GM15510 (cell line): ENCODE data around the gene PAK2.

ENCODE experiments used
- POLR2A ChIP-seq: IDR thresholded peaks from 3 replicates; pipeline ENCODE4 v1.6.1; 2011; ENCODE audit warnings: borderline replicate concordance; ENCODE audit not compliant: insufficient read length; ENCODE audit errors: extremely low read depth

PAK2 gene

DNA sequence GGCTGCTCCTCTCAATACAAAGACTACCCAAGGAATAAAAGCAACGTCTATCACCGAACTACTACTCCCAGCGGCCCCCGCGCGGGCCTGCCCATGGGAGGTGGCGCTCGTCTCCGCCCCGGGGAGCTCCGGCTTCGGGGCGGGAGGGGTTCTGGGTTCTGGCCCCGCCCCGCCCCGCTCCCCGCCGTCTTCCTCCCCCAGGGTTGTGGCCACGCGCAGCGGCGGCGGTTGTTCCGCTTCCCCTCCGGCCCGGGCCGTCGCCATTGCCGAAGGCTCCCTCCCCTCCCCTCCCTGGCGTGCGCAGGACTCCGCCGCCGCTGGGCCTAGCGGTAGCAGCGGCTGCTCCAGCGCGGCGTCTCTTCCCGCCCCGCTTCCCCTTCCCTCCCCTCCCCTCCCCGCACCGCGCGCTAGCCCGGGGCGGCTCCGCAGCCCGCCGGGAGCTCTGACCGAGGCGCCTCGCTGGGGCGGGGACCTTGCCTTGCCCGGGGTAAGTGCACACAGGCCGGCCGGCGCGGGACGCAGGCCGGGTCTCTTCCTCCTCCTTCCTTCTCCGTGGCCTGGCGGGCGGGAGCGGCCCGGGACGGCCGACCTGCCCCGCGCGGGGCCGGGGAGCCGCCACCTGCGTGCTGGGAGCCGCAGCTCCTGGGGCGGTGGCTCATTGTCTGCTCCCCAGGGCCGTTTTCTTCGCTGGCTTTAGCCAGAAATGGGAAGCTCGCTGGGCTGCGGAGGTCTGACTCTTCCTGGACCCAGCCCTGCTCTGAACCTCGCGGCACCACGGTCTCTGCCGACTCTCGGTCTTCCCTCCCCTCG lies at the start of gene PAK2:
TSS of gene PAK2 (plus strand) at position 187 of the 810 bp plus-strand sequence. CDS start 42,790 bp downstream, outside the sequence.
- peak; percentile 77 for TF ChIP-seq POLR2A

DNA sequence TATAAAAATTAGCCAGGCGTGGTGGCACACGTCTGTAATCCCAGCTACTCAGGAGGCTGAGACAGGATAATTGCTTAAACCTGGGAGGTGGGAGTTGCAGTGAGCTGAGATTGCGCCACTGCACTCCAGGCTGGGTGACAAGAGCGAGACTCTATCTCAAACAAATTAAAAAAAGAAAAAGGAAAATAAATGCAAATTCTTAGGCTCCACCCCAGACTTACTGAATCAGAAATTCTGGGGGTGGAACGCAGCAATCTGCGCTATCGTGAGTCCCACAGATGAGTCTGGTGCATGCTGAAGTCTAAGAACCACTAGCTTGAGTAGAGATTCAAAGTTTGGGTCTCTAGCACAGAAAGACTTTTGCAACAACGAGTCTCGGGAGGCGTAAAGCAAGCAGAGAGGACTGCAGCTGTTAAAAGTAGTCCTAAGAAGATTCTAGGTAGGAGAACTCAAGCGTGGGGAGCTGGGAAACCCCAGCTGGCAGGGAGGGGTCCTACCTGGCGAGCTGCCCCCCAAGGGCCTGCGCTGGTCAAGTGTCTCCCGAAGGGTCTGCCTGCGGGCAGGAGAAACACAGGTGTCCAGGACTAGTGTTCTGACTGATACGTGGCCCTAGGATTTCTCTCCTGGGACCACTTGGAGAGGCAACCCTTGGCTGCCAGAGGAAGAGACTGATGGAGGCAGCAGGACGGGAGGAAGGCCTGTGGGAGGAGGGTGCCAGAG lies 49.6 kb upstream of the PAK2 start:
- no peak for TF ChIP-seq POLR2A

DNA sequence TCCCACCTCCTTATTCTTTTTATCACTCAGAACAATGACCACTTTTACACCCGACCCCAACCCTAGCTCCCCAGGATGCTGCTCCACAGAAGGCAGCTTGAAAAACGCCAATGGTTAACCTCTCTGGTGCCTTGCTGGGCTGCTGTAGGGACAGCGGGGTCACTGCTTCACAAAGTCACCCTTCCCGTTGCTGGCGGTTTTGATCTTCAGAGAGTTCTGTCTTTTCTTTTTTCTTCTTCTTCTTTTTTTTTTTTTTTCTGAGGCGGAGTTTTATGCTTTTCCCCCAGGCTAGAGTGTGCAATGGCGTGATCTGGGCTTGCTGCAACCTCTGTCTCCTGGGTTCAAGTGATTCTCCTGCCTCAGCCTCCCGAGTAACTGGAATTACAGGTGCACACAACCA lies 48.3 kb upstream of the PAK2 start:
- TF ChIP-seq POLR2A = no peak

DNA sequence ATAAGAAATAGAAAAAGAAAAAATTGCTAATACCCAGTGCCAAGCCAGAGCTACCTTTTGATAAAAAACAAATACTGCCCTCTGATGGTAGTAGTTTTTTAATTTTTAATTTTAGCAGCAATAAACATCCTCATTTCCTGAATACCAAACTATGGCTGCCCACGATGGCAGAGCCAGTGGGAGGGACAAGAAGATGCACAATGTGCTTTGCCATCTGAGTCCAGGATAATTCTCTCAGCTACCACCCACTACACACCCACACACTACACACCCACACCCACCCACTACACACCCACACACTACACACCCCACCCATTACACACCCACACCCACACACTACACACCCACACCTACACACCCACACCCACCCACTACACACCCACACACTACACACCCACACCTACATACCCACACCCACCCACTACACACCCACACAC lies 45.4 kb upstream of the PAK2 start:
- TF ChIP-seq POLR2A = no peak

DNA sequence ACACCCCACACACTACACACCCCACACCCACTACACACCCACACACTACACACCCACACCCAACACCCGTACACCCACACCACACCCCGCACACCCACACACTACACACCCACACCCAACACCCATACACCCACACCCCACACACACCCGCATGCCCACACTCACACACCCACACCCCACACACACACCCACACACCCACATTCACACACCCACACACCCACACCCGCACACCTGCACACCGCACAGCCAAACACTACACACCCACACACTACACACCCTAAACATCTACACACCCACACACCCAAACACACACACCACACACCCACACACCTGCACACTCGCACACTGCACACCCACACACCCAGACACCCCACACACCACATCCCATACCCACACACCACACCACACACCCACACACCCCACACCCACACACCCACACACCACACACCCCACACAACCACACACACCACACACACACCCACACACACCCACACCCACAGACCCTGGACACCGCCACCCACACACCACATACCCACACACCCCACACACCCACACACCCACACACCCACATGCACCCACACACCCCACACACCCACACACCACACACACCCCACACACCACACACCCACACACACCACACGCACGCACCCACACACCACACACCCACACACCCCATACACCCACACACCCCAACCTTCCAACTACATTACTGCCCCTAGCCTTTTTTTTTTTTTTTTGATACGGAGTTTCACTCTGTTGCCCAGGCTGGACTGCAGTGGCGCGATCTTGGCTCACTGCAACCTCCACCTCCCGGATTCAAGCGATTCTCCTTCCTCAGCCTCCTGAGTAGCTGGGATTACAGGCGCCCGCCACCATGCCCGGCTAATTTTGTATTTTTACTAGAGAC lies 44.5 kb upstream of the PAK2 start:
- no peak for TF ChIP-seq POLR2A

DNA sequence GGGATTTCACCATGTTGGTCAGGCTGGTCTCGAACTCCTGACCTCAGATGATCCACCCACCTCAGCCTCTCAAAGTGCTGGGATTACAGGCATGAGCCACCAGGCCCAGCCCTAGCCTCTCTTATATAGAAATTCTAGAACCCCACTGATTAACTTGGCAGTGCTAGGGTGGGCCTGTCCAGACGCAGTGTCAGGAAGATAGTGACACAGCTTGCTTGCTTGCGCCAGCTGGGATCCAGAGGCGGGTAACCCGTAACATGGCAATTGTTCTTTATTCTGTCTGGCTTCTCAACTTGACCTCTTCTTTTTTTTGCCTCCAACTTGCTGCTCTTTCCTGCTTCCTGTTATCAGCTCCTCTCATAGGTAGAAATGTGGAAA lies 43.8 kb upstream of the PAK2 start:
- TF ChIP-seq POLR2A = no peak

DNA sequence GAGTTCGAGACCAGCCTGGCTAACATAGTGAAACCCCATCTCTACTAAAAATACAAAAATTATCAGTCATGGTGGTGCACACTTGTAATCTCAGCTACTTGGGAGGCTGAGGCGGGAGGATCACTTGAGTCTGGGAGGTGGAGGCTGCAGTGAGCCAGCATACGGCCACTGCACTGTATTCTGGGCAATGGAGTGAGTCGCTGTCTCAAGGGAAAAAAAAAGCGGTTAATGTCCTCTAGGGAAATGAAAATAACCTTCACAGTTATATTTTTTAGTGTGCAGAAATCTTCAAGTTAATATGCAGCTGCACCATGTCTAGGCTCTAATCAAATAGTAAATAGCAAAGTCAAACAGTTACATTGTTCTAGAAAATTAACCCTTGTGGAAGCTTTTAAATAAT lies 42.4 kb upstream of the PAK2 start:
- no peak for TF ChIP-seq POLR2A

DNA sequence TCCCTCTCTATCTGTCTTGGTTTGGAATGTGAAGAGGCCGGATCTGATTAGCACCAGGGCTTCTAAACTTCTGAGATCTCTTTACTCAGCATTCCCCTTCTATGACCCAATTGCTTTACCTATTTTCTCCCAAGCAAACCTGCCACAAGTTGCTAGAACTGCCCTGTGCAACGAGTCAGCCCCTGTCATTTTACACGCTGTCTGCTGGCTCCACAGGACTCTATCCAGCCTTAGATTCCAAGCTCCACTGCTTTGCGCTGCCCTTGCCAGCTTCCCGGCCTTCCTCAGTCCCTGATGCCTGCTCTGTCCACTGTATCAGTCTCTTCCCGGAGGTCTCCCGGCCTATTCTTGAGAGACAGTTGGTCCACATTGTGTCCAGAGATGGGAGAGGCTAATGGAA lies 39.9 kb upstream of the PAK2 start:
- no peak for TF ChIP-seq POLR2A

DNA sequence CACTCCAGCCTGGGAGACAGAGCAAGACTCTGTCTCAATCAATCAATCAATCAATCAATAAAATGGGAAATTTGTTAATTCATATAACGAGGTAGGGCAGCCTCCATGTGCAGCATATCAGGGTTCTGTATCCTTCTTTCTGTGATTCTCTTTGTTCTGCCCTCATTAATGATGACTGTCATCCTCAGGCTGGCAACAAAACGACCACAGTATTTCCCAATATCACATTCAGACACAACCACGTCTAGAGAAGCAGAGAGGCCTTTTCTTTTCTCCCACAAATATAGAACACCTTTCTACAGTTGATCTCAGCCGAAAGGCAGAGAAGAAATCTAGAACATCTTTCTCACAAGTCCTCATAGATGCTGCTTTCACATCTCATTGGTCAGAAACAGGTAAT lies 38.9 kb upstream of the PAK2 start:
- no peak for TF ChIP-seq POLR2A

DNA sequence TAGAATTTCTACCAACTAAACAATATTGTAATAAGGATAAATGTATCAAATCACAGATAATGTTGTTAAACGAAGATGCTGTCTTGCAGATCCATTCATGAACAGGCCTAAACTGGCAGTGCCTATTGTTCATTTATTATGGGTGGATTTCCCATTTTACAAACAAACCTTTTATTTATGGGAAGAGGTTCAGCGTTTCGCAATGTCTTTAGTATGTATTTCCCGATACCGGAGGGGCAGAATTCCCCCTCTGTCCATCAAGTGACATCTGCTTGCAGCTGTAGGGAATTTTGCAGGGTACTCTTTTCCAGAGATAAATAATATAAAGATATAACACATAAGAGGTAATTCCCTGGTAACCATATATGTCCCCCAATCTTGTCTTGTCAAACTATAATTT lies 33.3 kb upstream of the PAK2 start:
- TF ChIP-seq POLR2A = no peak

DNA sequence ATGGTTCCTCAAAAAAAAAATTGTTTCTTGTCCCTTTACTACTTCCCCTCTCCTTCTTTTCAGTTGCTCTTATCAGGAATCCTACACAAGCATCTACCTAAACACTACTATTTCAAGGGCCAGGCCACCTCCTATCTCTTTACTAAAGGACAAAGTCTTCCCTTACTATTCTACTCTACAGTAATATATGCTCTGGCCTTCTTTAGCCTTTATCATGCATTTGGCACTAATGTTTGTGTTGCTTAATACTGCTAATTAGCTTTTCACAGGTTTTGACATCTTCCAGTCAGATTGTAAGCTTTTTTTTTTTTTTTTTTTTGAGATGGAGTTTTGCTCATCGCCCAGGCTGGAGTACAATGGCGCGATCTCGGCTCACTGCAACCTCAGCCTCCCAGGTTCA lies 32.9 kb upstream of the PAK2 start:
- no peak for TF ChIP-seq POLR2A

DNA sequence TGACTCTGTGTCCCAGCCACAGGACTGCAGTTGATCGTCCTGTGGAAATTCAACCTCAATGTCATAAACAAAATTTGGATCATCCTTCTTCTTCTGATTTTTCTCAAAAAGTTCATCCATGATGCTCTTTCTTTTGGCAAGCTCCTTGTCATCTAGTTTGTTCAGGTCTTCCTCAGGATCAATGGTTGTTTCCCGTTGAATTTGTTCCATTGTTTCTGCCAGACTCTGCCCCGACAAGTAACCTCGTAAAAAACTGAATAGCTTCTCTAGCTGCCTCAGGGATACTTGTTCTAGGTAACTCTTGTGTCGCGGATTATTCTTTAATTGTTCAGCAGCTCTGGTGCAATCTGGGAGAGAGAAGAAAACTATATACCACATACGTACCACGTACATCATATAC lies 32.1 kb upstream of the PAK2 start:
- TF ChIP-seq POLR2A = no peak

DNA sequence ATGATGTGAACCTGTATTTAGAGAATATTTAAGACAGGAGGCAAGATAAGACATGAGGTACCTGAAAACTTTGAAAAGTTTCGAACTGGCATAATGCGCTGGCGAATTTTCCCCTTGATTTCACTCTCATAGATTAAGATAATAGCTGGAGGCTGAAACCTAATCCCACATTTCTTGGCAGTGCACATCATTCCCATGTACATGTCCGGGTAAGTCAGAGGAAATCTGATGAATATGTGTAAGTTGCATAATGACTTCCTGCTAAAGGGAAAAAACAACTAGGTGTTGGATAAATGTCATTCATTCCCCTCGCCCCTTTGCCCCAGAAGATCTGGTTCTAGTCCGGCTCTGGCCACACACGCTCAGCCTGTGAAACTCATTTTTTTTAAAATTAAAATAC lies 31.2 kb upstream of the PAK2 start:
- TF ChIP-seq POLR2A = no peak

DNA sequence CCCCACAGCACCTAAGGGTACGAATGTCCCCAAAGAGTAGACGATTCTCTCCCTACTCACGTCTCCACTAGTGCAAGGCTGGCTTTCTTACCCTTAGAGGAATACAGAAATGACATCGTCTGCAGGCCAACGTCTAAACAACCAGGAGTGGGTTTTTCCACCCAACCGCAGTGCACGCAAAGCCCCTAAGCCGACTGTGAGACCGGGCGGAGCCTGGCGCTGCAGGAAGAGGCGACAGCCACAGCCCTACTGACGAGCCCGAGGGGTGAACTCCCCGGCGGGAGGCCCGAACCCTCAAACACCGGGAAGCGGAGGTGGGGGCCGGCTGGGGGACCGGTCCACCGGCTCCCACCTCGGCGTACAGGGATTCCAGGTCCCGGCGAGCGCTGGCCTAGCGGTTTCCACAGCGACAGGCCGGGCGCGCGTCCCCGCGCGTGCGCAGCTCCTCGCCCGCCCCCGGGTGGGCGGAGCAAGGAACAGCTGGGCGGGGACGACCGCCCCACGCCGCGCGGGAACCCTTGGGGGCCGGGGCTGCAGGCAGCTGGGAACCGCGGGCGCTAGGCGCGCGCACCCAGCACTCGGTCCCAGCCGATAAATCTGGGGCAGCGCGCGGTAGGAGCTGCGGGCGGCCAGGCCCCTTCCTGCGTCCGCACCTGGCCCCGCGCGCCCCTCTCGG lies 27.7 kb upstream of the PAK2 start, which contains the start of the genes CEP19 and PIGX:
TSS of gene CEP19 (minus strand) at position 413 of the 676 bp plus-strand sequence. CDS start 3,593 bp downstream, outside the sequence.
TSS of gene PIGX (plus strand) at position 540 of the 676 bp plus-strand sequence.
- peak; percentile 84 for TF ChIP-seq POLR2A

DNA sequence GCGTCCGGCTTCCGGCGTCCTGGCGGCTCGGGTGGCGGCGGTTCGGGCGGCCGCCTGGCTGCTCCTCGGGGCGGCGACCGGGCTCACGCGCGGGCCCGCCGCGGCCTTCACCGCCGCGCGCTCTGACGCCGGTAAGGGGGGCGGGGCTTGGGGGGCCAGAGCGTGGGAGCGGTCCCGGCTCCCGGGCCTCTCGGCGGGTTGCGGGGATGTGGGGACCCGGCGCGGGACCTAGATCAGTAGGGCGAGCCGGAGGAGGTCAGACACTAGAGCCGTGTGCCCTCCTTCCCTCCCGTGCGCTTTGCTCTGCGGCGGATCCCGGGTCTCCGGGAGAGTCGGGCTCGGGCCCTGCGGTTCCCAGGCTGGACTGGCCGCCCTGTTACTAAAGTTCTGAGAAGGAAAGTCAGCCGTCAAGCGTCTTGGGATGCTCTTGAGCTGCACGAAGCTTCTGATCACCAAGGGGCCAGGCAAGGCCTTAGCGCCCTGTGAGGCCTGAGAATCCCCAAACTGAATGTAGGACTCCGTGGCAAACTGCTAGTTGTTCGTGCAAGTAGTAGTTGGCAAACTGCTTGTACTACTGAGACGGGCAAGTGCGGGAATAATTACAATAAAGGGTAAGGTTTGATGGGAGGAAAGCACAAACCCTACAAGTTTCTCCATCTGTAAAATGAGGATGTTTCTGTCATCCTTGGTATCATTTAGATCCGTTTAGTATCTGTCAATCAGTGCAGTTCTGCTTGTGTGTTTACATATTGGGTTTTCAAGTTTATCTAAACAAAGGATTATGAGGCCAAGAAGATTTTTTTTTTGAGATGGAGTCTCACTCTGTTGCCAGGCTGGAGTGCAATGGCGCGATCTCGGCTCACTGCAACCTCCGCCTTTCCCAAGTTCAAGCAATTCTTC lies 26.9 kb upstream of the PAK2 start:
- no peak for TF ChIP-seq POLR2A
